ENCODE measurements around the gene IDH3B.

GRCh38 chr20:2659547-2659946 is 4.5 kb downstream of the IDH3B start:
- no peak for TF ChIP-seq CTCF (IDR thresholded peaks at IDR 0.05; ENCODE audit: low read depth, low read length)
- TF ChIP-seq POLR2A (IDR thresholded peaks at IDR 0.05; ENCODE audit: extremely low read depth, insufficient read length), result no peak
